Smooth muscle cell (in vitro differentiated cells): ENCODE results near the gene P2RY12. TPM values are rescaled to one million over a fixed set of nuclear protein-coding genes. Genes with fewer than 3 reads are reported as not detected.

Experiments used
- DNase-seq: peaks from one replicate; lab custom pipeline; 2025; ENCODE audit not compliant: unreplicated experiment; lab: John Stamatoyannopoulos, UW
- H2AFZ ChIP-seq: fragments of 200-600 bp; sonication (generic); 2 replicates; pipeline ENCODE4 v1.6.0; 2016; ENCODE audit warnings: antibody characterized with exemption, low read depth, mild to moderate bottlenecking
- H3F3A ChIP-seq: fragments of 200-600 bp; sonication (generic); 2 replicates; pipeline ENCODE4 v1.6.0; 2017; ENCODE audit warnings: antibody characterized with exemption, low read depth
- H3K27ac ChIP-seq: fragments of 200-600 bp; sonication (generic); 2 replicates; pipeline ENCODE4 v1.5.1; 2016; ENCODE audit warnings: low read depth, mild to moderate bottlenecking
- H3K27me3 ChIP-seq: fragments of 200-600 bp; sonication (generic); 2 replicates; pipeline ENCODE4 v1.6.1; 2016; ENCODE audit warnings: low read depth, mild to moderate bottlenecking
- H3K36me3 ChIP-seq: fragments of 200-600 bp; sonication (generic); 2 replicates; pipeline ENCODE4 v1.5.1; 2016; ENCODE audit warnings: low read depth
- H3K4me1 ChIP-seq: fragments of 200-600 bp; sonication (generic); 2 replicates; pipeline ENCODE4 v1.5.1; 2016; ENCODE audit warnings: low read depth
- H3K4me2 ChIP-seq: fragments of 200-600 bp; sonication (generic); 2 replicates; pipeline ENCODE4 v1.6.0; 2016; ENCODE audit warnings: mild to moderate bottlenecking
- H3K4me3 ChIP-seq: fragments of 200-600 bp; sonication (generic); 2 replicates; pipeline ENCODE4 v1.5.1; 2016; ENCODE audit warnings: mild to moderate bottlenecking
- H3K79me2 ChIP-seq: fragments of 200-600 bp; sonication (generic); 2 replicates; pipeline ENCODE4 v1.6.0; 2016; ENCODE audit warnings: low read depth, mild to moderate bottlenecking
- H3K9ac ChIP-seq: fragments of 200-600 bp; sonication (generic); 2 replicates; pipeline ENCODE4 v1.6.0; 2016; ENCODE audit warnings: low read depth
- H3K9me3 ChIP-seq: fragments of 200-600 bp; sonication (generic); replicated peaks from 2 replicates; pipeline ENCODE4 v1.5.1; 2016; ENCODE audit warnings: low read depth
- H4K20me1 ChIP-seq: fragments of 200-600 bp; sonication (generic); 2 replicates; pipeline ENCODE4 v1.6.0; 2016; ENCODE audit warnings: low read depth
- WGBS: methylation state at CpG from one replicate; pipeline ENCODE4 v1.1.7; 2016; ENCODE audit warnings: low lambda C conversion rate; 5-methylcytosine and 5-hydroxymethylcytosine counted together
- polyA plus RNA-seq: library from polyadenylated mRNA; unstranded; fragments of >200 nt; fragmentation: Nextera tagmentation; extraction: Ambion mirVana; gene quantifications from 2 replicates; pipeline ENCODE4 v1.2.1, GENCODE V29; 2016
- total RNA-seq: library from RNA; depleted of rRNA; stranded (reverse); fragments of >200 nt; gene quantifications from 2 replicates; pipeline ENCODE4 v1.2.3, GENCODE V29; 2014
- TF ChIP-seq, protein P1 (sequence below): fragments of 200-600 bp; sonication (generic); IDR thresholded peaks from 2 replicates; pipeline ENCODE4 v1.5.1; 2017; ENCODE audit warnings: borderline replicate concordance, mild to moderate bottlenecking, antibody characterized with exemption; ENCODE audit not compliant: insufficient read depth, poor library complexity, severe bottlenecking

Gene P2RY12
- total and polyA plus RNA-seq, 2 experiments from 2014 or later = not detected

DNA sequence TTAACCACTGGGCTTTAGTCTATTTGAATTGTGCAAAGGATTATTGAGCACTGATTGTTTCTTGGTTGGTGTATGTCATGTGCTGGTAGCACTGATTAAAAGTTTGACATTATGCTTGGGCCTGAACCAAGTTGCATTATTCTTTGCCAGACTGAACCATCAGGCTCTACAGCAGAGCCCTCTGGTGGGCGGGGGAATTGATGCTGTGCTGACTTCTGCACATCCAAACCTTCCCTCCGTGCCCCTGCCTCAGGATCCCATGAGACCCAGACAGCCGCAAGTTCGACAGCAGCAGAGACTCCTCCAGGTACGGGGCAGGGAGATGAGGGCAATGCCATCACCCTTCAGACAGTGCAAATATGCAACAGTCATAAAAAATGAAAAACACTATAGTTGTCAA lies 28.4 kb upstream of the P2RY12 start:
- Histone ChIP-seq H3K4me3 (no peak overlapping the region), H3K4me2 (no peak overlapping the region), H3K9me3 (no peaks in the 10 kb centered on the region), H3F3A (peaks cover 17% of the 10 kb centered on the region), H3K36me3 (no peaks in the 10 kb centered on the region), H2AFZ (no peak overlapping the region), H3K9ac (no peak overlapping the region), H3K4me1 (no peaks in the 10 kb centered on the region), H3K79me2 (no peaks in the 10 kb centered on the region), H3K27me3 (no peaks in the 10 kb centered on the region), H3K27ac (no peak overlapping the region), H4K20me1 (no peaks in the 10 kb centered on the region)
- 93% methylated on average over 5 of the region's 5 CpGs for WGBS
- DNase-seq = no peak
- TF ChIP-seq, protein P1, sequence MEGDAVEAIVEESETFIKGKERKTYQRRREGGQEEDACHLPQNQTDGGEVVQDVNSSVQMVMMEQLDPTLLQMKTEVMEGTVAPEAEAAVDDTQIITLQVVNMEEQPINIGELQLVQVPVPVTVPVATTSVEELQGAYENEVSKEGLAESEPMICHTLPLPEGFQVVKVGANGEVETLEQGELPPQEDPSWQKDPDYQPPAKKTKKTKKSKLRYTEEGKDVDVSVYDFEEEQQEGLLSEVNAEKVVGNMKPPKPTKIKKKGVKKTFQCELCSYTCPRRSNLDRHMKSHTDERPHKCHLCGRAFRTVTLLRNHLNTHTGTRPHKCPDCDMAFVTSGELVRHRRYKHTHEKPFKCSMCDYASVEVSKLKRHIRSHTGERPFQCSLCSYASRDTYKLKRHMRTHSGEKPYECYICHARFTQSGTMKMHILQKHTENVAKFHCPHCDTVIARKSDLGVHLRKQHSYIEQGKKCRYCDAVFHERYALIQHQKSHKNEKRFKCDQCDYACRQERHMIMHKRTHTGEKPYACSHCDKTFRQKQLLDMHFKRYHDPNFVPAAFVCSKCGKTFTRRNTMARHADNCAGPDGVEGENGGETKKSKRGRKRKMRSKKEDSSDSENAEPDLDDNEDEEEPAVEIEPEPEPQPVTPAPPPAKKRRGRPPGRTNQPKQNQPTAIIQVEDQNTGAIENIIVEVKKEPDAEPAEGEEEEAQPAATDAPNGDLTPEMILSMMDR = no peak

DNA sequence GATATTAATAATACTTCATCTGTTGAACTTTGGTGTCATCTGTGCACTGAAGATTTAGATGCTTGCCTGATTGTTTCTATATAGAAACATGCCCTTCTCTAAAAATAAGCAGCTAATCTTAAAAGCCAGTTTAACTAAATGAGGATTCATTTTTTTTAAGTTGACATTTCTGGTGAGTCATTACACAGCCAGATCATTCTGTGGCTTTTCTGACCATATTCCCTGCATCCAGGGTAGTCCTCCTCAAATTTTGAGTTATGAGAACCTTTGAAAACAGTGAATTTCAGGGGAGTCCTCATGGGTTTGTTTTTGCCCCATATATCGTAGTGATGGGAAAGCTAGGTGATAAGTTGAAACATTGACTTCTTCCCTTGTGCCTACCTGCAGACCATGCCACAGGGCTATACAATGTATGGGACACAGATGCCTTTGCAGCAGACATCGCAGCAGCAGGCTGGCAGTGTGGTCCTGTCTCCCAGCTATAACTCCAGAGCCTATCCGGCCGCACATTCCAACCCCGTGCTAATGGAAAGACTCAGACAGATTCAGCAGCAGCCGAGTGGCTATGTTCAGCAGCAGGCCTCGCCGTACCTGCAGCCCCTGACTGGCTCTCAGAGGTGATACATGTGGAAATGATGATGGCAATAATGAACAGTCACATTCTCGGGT lies 26.5 kb upstream of the P2RY12 start:
- H3K79me2 ChIP-seq = no peaks in the 10 kb centered on the region
- peak; percentile 4 for DNase-seq
- WGBS = 40% methylated on average over 9 of the region's 9 CpGs
- peaks cover 17% of the 10 kb centered on the region for H3F3A ChIP-seq
- no peak overlapping the region for H2AFZ ChIP-seq
- no peaks in the 10 kb centered on the region for H3K36me3 ChIP-seq
- H3K27ac ChIP-seq = peak overlapping the region; percentile 22
- no peak overlapping the region for H3K9ac ChIP-seq
- H3K4me1 ChIP-seq = no peaks in the 10 kb centered on the region
- no peaks in the 10 kb centered on the region for H4K20me1 ChIP-seq
- no peak overlapping the region for H3K4me3 ChIP-seq
- no peaks in the 10 kb centered on the region for H3K27me3 ChIP-seq
- H3K9me3 ChIP-seq = no peaks in the 10 kb centered on the region
- peak overlapping the region; percentile 52 for H3K4me2 ChIP-seq
- TF ChIP-seq, protein P1 = no peak

- H3K36me3 ChIP-seq = no peaks in the 10 kb centered on the region
- 97% methylated on average over 2 of the region's 2 CpGs for WGBS
- peaks cover 17% of the 10 kb centered on the region for H3F3A ChIP-seq
- no peak for DNase-seq
- no peak overlapping the region for H3K27ac ChIP-seq
- H3K4me2 ChIP-seq = no peak overlapping the region
- peaks cover 4% of the 10 kb centered on the region for H3K4me1 ChIP-seq
- no peak overlapping the region for H3K9ac ChIP-seq
- H3K27me3 ChIP-seq = no peaks in the 10 kb centered on the region
- H3K4me3 ChIP-seq = no peak overlapping the region
- no peaks in the 10 kb centered on the region for H4K20me1 ChIP-seq
- H3K9me3 ChIP-seq = no peaks in the 10 kb centered on the region
- no peaks in the 10 kb centered on the region for H3K79me2 ChIP-seq
- TF ChIP-seq, protein P1 = no peak
- no peak overlapping the region for H2AFZ ChIP-seq
Measured at GRCh38 chr3:151407928-151408327, 23.4 kb upstream of the P2RY12 start.

DNA sequence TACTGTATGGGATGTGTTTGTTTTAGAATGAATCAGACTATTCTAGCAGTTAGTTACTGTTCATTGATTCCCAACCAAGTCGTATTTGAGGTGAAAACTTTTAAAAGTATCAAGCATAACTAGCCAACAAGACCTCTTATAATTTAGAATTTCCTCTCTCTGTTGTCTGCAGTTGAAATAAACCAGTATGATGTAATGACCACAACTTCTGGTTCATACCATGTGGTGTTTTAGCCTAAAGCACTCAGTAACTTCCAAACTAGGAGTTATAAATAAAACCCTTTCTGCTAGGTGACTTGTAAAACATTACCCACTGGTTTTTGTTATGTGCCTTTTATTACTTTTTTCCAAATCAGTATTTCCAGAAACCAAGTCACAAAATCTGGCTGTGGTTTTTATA lies 19.8 kb upstream of the P2RY12 start:
- no peak for DNase-seq
- H3K27ac ChIP-seq = peak overlapping the region; percentile 56
- H3K4me1 ChIP-seq = peaks cover 4% of the 10 kb centered on the region
- H3K36me3 ChIP-seq = no peaks in the 10 kb centered on the region
- H3K4me2 ChIP-seq = peak overlapping the region; percentile 5
- no peak overlapping the region for H3K4me3 ChIP-seq
- no peaks in the 10 kb centered on the region for H3K79me2 ChIP-seq
- H2AFZ ChIP-seq = no peak overlapping the region
- WGBS = 44% methylated on average over 1 of the region's 1 CpG
- H3K27me3 ChIP-seq = no peaks in the 10 kb centered on the region
- H4K20me1 ChIP-seq = no peaks in the 10 kb centered on the region
- no peaks in the 10 kb centered on the region for H3K9me3 ChIP-seq
- H3F3A ChIP-seq = no peaks in the 10 kb centered on the region
- H3K9ac ChIP-seq = no peak overlapping the region
- TF ChIP-seq, protein P1 = no peak
